Parathyroid adenoma (tissue), 2 donors: ENCODE results near the gene ALOX5AP.

ENCODE experiments used
- H2AFZ ChIP-seq: fragments of 300-600 bp; sonication (generic); one replicate; pipeline ENCODE4 v1.7.0; 2017; ENCODE audit warnings: antibody characterized with exemption, mild to moderate bottlenecking
- H3K27ac ChIP-seq: fragments of 300-600 bp; sonication (generic); one replicate; pipeline ENCODE4 v1.7.0; 2017
- H3K27me3 ChIP-seq: fragments of 300-600 bp; sonication (generic); one replicate; pipeline ENCODE4 v1.7.0; 2017; ENCODE audit warnings: low read length; ENCODE audit not compliant: control insufficient read depth, insufficient read depth
- H3K36me3 ChIP-seq: fragments of 300-600 bp; sonication (generic); one replicate; pipeline ENCODE4 v1.7.0; 2017; ENCODE audit warnings: low read length; ENCODE audit not compliant: control insufficient read depth, insufficient read depth
- H3K4me1 ChIP-seq: fragments of 300-600 bp; sonication (generic); one replicate; pipeline ENCODE4 v1.7.0; 2017; ENCODE audit warnings: control low read depth
- H3K4me2 ChIP-seq: fragments of 300-600 bp; sonication (generic); one replicate; pipeline ENCODE4 v1.7.0; 2017; ENCODE audit warnings: low read length
- H3K4me3 ChIP-seq: fragments of 300-600 bp; sonication (generic); one replicate; pipeline ENCODE4 v1.7.0; 2017; ENCODE audit warnings: low read depth, low read length
- H3K79me2 ChIP-seq: fragments of 300-600 bp; sonication (generic); one replicate; pipeline ENCODE4 v1.7.0; 2017; ENCODE audit warnings: control low read depth
- H3K9ac ChIP-seq: fragments of 300-600 bp; sonication (generic); one replicate; pipeline ENCODE4 v1.7.0; 2017; ENCODE audit warnings: mild to moderate bottlenecking
- H3K9me3 ChIP-seq: fragments of 300-600 bp; sonication (generic); one replicate; pipeline ENCODE4 v1.7.0; 2017; ENCODE audit warnings: low read length; ENCODE audit not compliant: control insufficient read depth
- CTCF ChIP-seq: fragments of 300-600 bp; sonication (generic); IDR thresholded peaks from one replicate; pipeline ENCODE4 v1.7.0; 2017; ENCODE audit warnings: antibody characterized with exemption, mild to moderate bottlenecking
- donor health status: primary hyperparathyroidism.

Gene ALOX5AP

GRCh38 chr13:30732046-30732390, 3.3 kb upstream of the ALOX5AP start:
- Histone ChIP-seq H3K27me3 (no peaks in the 10 kb centered on the region), H3K4me1 (no peaks in the 10 kb centered on the region), H3K79me2 (no peaks in the 10 kb centered on the region), H3K9me3 (no peaks in the 10 kb centered on the region), H3K4me3 (no peak overlapping the region), H2AFZ (no peak overlapping the region), H3K36me3 (no peaks in the 10 kb centered on the region), H3K27ac (no peak overlapping the region), H3K9ac (no peak overlapping the region), H3K4me2 (no peak overlapping the region)
- no peak for TF ChIP-seq CTCF

DNA sequence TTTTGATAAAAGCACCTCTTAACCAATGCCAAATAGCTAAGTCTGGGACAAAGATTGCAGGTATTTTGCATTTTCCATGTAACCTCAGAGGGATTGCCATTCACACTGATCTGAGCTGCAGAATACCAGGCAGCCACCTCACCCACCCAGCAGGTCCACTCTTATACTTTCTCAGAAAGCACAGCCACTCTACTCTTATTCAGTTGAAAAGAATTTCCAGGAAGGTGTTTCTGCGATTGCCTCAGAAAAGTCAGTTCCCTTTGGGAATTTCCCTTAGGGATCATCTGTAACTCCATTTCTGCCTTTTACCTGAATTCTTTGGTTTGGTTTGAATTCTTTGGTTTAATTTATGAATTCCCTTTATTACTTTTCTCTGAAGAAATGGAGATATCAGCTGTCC, 904 bp upstream of the ALOX5AP start:
- Histone ChIP-seq H2AFZ (no peak overlapping the region), H3K9me3 (no peaks in the 10 kb centered on the region), H3K27ac (no peak overlapping the region), H3K4me3 (no peak overlapping the region), H3K4me2 (no peak overlapping the region), H3K36me3 (no peaks in the 10 kb centered on the region), H3K79me2 (no peaks in the 10 kb centered on the region), H3K4me1 (no peaks in the 10 kb centered on the region), H3K9ac (no peak overlapping the region), H3K27me3 (no peaks in the 10 kb centered on the region)
- TF ChIP-seq CTCF: no peak

DNA sequence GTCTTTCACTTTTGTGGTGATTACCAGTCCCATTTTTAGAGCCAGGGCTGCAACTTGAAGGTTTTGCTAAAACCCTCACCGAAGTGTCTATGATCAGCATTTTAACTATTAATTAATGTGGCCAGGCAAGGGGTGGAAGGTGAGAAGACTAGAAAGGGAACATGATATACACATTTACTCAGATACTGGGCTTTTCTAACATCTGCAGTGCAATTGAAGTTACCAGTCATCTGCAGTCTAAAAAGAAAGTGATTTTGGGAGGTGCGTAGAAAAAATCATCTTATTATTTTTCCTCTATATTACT, 481 bp downstream of the ALOX5AP start:
- Histone ChIP-seq H3K4me1 (no peaks in the 10 kb centered on the region), H3K27me3 (no peaks in the 10 kb centered on the region), H3K4me3 (no peak overlapping the region), H3K9ac (no peak overlapping the region), H3K79me2 (no peaks in the 10 kb centered on the region), H3K9me3 (no peaks in the 10 kb centered on the region), H3K27ac (no peak overlapping the region), H2AFZ (no peak overlapping the region), H3K36me3 (no peaks in the 10 kb centered on the region), H3K4me2 (no peak overlapping the region)
- TF ChIP-seq CTCF: no peak

GRCh38 chr13:30736461-30737320, 1.3 kb downstream of the ALOX5AP start:
- H3K4me2 ChIP-seq: no peak overlapping the region
- H3K9ac ChIP-seq: no peak overlapping the region
- H3K4me1 ChIP-seq: no peaks in the 10 kb centered on the region
- H3K79me2 ChIP-seq: no peaks in the 10 kb centered on the region
- H3K36me3 ChIP-seq: no peaks in the 10 kb centered on the region
- no peak overlapping the region for H3K4me3 ChIP-seq
- no peaks in the 10 kb centered on the region for H3K9me3 ChIP-seq
- no peak overlapping the region for H2AFZ ChIP-seq
- no peaks in the 10 kb centered on the region for H3K27me3 ChIP-seq
- no peak overlapping the region for H3K27ac ChIP-seq
- TF ChIP-seq CTCF: no peak
